H1 (cell line): ENCODE data around the gene CRABP2. TPM values are rescaled to one million over a fixed set of nuclear protein-coding genes. Genes with fewer than 3 reads are reported as not detected.

Source experiments
- CTCF ChIA-PET: fragments of 300-600 bp; sonication (Branson Sonifier 250); formaldehyde crosslinking; loops from one replicate; lab custom pipeline; 2021; ENCODE audit not compliant: partially characterized antibody; lab: Charles Lee
- POLR2A ChIA-PET: fragments of 300-600 bp; sonication (Branson Sonifier 250); formaldehyde crosslinking; loops from one replicate; lab custom pipeline; 2021; ENCODE audit warnings: inconsistent platforms; ENCODE audit not compliant: partially characterized antibody; lab: Charles Lee
- DNase-seq, 2 experiments: peaks; one replicate each; pipeline versions ENCODE4 v3.0.0 to v3.0.0-alpha.2; 2010 to 2022; ENCODE audit warnings: low spot score in 2 of 2, low read depth in 1 of 2, mixed read lengths in 1 of 2
- FAIRE-seq: peaks from 2 replicates; lab custom pipeline; 2011; peaks lifted over from hg19 to GRCh38; lab: Jason Lieb, UNC
- H2AFZ ChIP-seq: 2 replicates; pipeline ENCODE4 v1.8.1; 2012; ENCODE audit warnings: low read length, inconsistent platforms
- H2AK5ac ChIP-seq: 2 replicates; pipeline ENCODE4 v1.6.1; 2013; ENCODE audit warnings: low read depth, low read length
- H2BK120ac ChIP-seq: replicated peaks from 2 replicates; pipeline ENCODE3; 2013; ENCODE audit warnings: low read depth, low read length, inconsistent platforms
- H2BK12ac ChIP-seq: 2 replicates; pipeline ENCODE4 v1.6.1; 2013; ENCODE audit warnings: low read depth, low read length
- H2BK15ac ChIP-seq: 2 replicates; pipeline ENCODE4 v1.6.1; 2013; ENCODE audit warnings: low read length
- H2BK20ac ChIP-seq: 2 replicates; pipeline ENCODE4 v1.6.1; 2013; ENCODE audit warnings: low read length
- H2BK5ac ChIP-seq: 2 replicates; pipeline ENCODE4 v1.6.1; 2013; ENCODE audit warnings: low read depth, low read length
- H3K14ac ChIP-seq: 2 replicates; pipeline ENCODE4 v1.6.1; 2013; ENCODE audit warnings: inconsistent platforms; ENCODE audit not compliant: insufficient read length
- H3K18ac ChIP-seq: 2 replicates; pipeline ENCODE4 v1.6.1; 2013; ENCODE audit warnings: low read length; ENCODE audit errors: extremely low read depth
- H3K23ac ChIP-seq: 2 replicates; pipeline ENCODE4 v1.6.1; 2013; ENCODE audit warnings: inconsistent platforms; ENCODE audit not compliant: insufficient read length
- H3K23me2 ChIP-seq: 2 replicates; pipeline ENCODE4 v1.6.1; 2013; ENCODE audit warnings: low read depth, low read length
- H3K27ac ChIP-seq: 2 replicates; pipeline ENCODE4 v1.6.1; 2011; ENCODE audit warnings: low read depth, low read length, inconsistent platforms
- H3K27me3 ChIP-seq, 4 experiments: replicated peaks in 1 of 4; 1 replicate in 1 of 4; 2 replicates in 3 of 4; pipeline versions ENCODE4 v1.6.1 to v1.8.1; 2011 to 2013; ENCODE audit warnings: low read length in 3 of 4, mild to moderate bottlenecking in 3 of 4, inconsistent platforms in 2 of 4, mixed read lengths in 2 of 4, moderate library complexity in 1 of 4; ENCODE audit not compliant: control insufficient read depth in 3 of 4, insufficient read depth in 3 of 4; ENCODE audit errors: extremely low read depth in 1 of 4
- H3K36me3 ChIP-seq, 4 experiments: 2 replicates each; pipeline versions ENCODE4 v1.6.1 to v1.8.1; 2011 to 2013; ENCODE audit warnings: mild to moderate bottlenecking in 4 of 4, low read length in 3 of 4, moderate library complexity in 2 of 4, control low read depth in 1 of 4, inconsistent platforms in 1 of 4; ENCODE audit not compliant: insufficient read depth in 4 of 4, control insufficient read depth in 2 of 4
- H3K4ac ChIP-seq: replicated peaks from 2 replicates; pipeline ENCODE3; 2013; ENCODE audit warnings: low read length, low read depth, mixed read lengths, inconsistent platforms; ENCODE audit not compliant: insufficient read length
- H3K4me1 ChIP-seq, 4 experiments: replicated peaks in 1 of 4; 1 replicate in 1 of 4; 2 replicates in 3 of 4; pipeline versions ENCODE4 v1.6.1 to v1.8.1; 2011 to 2013; ENCODE audit warnings: low read length in 3 of 4, inconsistent platforms in 2 of 4, mixed read lengths in 1 of 4; ENCODE audit not compliant: insufficient read depth in 4 of 4, control insufficient read depth in 3 of 4
- H3K4me2 ChIP-seq, 2 experiments: 2 replicates each; pipeline versions ENCODE4 v1.6.1 to v1.8.1; 2011 to 2013; ENCODE audit warnings: low read depth in 2 of 2, low read length in 2 of 2, control low read depth in 1 of 2, inconsistent platforms in 1 of 2, mild to moderate bottlenecking in 1 of 2; ENCODE audit not compliant: insufficient read depth in 1 of 2
- H3K4me3 ChIP-seq, 4 experiments: fragments of 200-600, 300-600 bp in 1 of 4; sonication (generic), shearing (Covaris generic), sonication (Bioruptor Twin) in 1 of 4; 2 replicates each; pipeline versions ENCODE4 v1.5.1 to v1.8.1; 2011 to 2016; ENCODE audit warnings: low read length in 4 of 4, low read depth in 3 of 4, control low read depth in 2 of 4, inconsistent platforms in 2 of 4, mild to moderate bottlenecking in 2 of 4, mixed read lengths in 1 of 4, moderate library complexity in 1 of 4; ENCODE audit not compliant: insufficient read depth in 2 of 4; ENCODE audit errors: extremely low read depth in 1 of 4
- H3K56ac ChIP-seq: replicated peaks from 2 replicates; pipeline ENCODE3; 2013; ENCODE audit warnings: low read depth, mild to moderate bottlenecking, mixed read lengths, low read length, inconsistent platforms; ENCODE audit not compliant: insufficient read length
- H3K79me1 ChIP-seq: 2 replicates; pipeline ENCODE4 v1.6.1; 2013; ENCODE audit warnings: low read depth, low read length, control low read depth
- H3K79me2 ChIP-seq, 2 experiments: 2 replicates each; pipeline versions ENCODE4 v1.6.1 to v1.8.1; 2012 to 2013; ENCODE audit warnings: low read length in 2 of 2, mild to moderate bottlenecking in 2 of 2, inconsistent platforms in 1 of 2; ENCODE audit not compliant: insufficient read depth in 2 of 2, control insufficient read depth in 1 of 2
- H3K9ac ChIP-seq, 4 experiments: replicated peaks in 1 of 4; 1 replicate in 1 of 4; 2 replicates in 3 of 4; pipeline versions ENCODE4 v1.6.1 to v1.8.1; 2011 to 2013; ENCODE audit warnings: low read depth in 3 of 4, low read length in 3 of 4, control low read depth in 2 of 4, mild to moderate bottlenecking in 2 of 4, moderate library complexity in 2 of 4, inconsistent platforms in 1 of 4; ENCODE audit errors: extremely low read depth in 1 of 4
- H3K9me3 ChIP-seq, 2 experiments: 2 replicates each; pipeline versions ENCODE4 v1.6.1 to v1.8.1; 2012 to 2013; ENCODE audit warnings: mild to moderate bottlenecking in 2 of 2, moderate library complexity in 2 of 2, control low read depth in 1 of 2, inconsistent platforms in 1 of 2, low read depth in 1 of 2, low read length in 1 of 2, mixed read lengths in 1 of 2; ENCODE audit not compliant: insufficient read depth in 2 of 2
- H4K20me1 ChIP-seq, 2 experiments: replicated peaks in 1 of 2; 2 replicates each; pipeline versions ENCODE3 to v1.8.1; 2011 to 2013; ENCODE audit warnings: inconsistent platforms in 2 of 2, low read length in 2 of 2, mild to moderate bottlenecking in 1 of 2; ENCODE audit not compliant: insufficient read depth in 2 of 2, control insufficient read depth in 1 of 2
- H4K5ac ChIP-seq: 2 replicates; pipeline ENCODE4 v1.6.1; 2013; ENCODE audit warnings: low read length, low read depth, mixed read lengths, inconsistent platforms; ENCODE audit not compliant: insufficient read length
- H4K8ac ChIP-seq: 2 replicates; pipeline ENCODE4 v1.8.0; 2013; ENCODE audit warnings: mild to moderate bottlenecking, moderate library complexity, low read length, inconsistent platforms; ENCODE audit not compliant: insufficient read depth; ENCODE audit errors: extremely low read depth
- H4K91ac ChIP-seq: replicated peaks from 2 replicates; pipeline ENCODE3; 2013; ENCODE audit warnings: low read length, mixed read lengths, inconsistent platforms; ENCODE audit not compliant: insufficient read length
- JUND ChIP-seq: IDR thresholded peaks from 2 replicates; pipeline ENCODE4 v1.6.1; 2011; ENCODE audit warnings: mild to moderate bottlenecking, improper control_type of control experiment, low read length
- KDM5A ChIP-seq: fragments of 200-600 bp; IDR thresholded peaks from 2 replicates; pipeline ENCODE4 v1.7.1; 2012; ENCODE audit warnings: mild to moderate bottlenecking, low read length, inconsistent platforms, mixed read lengths
- NRF1 ChIP-seq: IDR thresholded peaks from 2 replicates; pipeline ENCODE4 v1.6.1; 2011; ENCODE audit warnings: mild to moderate bottlenecking, low read depth, low read length, improper control_type of control experiment
- SIRT6 ChIP-seq: IDR thresholded peaks from one replicate; pipeline ENCODE4 v1.7.1; 2012; ENCODE audit warnings: low read length, inconsistent platforms
- TAF1 ChIP-seq: IDR thresholded peaks from 2 replicates; pipeline ENCODE4 v1.6.1; 2011; ENCODE audit warnings: mild to moderate bottlenecking, low read depth, low read length
- WGBS, 2 experiments: shearing (Covaris generic) in 1 of 2; methylation state at CpG; one replicate each; pipeline versions ENCODE4 v1.1.6 to v1.1.7; 2013 to 2015; ENCODE audit warnings: low lambda C conversion rate in 2 of 2, mixed read lengths in 2 of 2, inconsistent platforms in 1 of 2, low coverage in 1 of 2, missing lambda C conversion rate in 1 of 2; ENCODE audit not compliant: insufficient replicate concordance in 2 of 2, insufficient coverage in 1 of 2, insufficient read length in 1 of 2; ENCODE audit errors: extremely low coverage in 1 of 2, missing lambda C conversion rate in 1 of 2; 5-methylcytosine and 5-hydroxymethylcytosine counted together
- polyA plus RNA-seq, 7 experiments: library from polyadenylated mRNA; depleted of rRNA in 3 of 7; stranded (reverse) in 5 of 7; unstranded in 2 of 7; fragments of >200 nt in 5 of 7; fragments of 200-250 nt in 2 of 7; gene quantifications; 1 replicate in 5 of 7; 2 replicates in 1 of 7; 4 replicates in 1 of 7; pipeline versions ENCODE4 v1.2.1 to v1.2.3, GENCODE V29; 2011 to 2013; ENCODE audit warnings: missing spikeins in 2 of 7, mixed read lengths in 2 of 7
- total RNA-seq: library from RNA; stranded (reverse); fragmentation: NEBNext Ultra II Directional; extraction: Animal tissue kit (Norgen Biotek cat#: 25700); gene quantifications from 2 replicates; pipeline ENCODE4 v1.2.1, GENCODE V29; 2021
- TF ChIP-seq, protein P1 (sequence below): IDR thresholded peaks from 2 replicates; pipeline ENCODE4 v1.6.1; 2011; ENCODE audit warnings: low read length, improper control_type of control experiment

The CRABP2 gene
- total and polyA plus RNA-seq, 2 of the 8 experiments (the other 6 are each of a cell fraction or from before 2014, with no cell fraction given): 69.2 to 119 TPM

DNA sequence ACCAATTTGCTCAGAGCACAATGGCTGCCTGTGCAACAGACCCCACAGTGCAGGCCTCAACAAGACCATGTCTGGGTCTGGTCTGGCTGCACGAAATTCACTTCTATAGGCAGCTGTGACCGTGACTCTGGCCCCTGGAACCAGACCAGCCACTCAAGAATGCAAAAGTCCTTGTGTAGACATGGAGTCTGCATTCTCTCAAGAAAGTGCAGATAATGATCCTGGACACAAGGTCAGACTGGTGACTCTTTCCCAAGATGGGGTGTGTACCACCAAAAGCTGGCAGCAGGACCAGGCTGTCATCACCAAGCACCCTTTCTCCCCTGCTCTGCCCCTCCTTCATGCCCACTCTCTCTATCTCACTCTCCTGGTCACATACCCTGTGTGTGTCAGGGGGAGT is 15.7 kb upstream of the CRABP2 start:
- peaks cover 2 to 15% (median 10%) of the 10 kb centered on the region in 4 experiments; a peak in 6 of 7 replicates for H3K4me1 ChIP-seq
- no peak overlapping the region for H3K14ac ChIP-seq
- H2AFZ ChIP-seq: no peak overlapping the region
- H3K4me3 ChIP-seq: no peak overlapping the region
- no peak overlapping the region for H3K9ac ChIP-seq
- H3K56ac ChIP-seq: no peak overlapping the region
- no peak overlapping the region for H2BK15ac ChIP-seq
- TF ChIP-seq JUND (no peak), KDM5A (no peak), TAF1 (no peak), NRF1 (no peak), SIRT6 (no peak)
- TF ChIP-seq, protein P1, sequence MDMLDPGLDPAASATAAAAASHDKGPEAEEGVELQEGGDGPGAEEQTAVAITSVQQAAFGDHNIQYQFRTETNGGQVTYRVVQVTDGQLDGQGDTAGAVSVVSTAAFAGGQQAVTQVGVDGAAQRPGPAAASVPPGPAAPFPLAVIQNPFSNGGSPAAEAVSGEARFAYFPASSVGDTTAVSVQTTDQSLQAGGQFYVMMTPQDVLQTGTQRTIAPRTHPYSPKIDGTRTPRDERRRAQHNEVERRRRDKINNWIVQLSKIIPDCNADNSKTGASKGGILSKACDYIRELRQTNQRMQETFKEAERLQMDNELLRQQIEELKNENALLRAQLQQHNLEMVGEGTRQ: no peak
- H3K27me3 ChIP-seq: no peaks in the 10 kb centered on the region
- ChIA-PET POLR2A (interaction anchor here (1.0 to 8.5 kb wide), 6 partner anchors 10 to 163 kb away, joined by 3 to 135 read pairs (median 11); partner anchors contain the start of gene MRPL24), CTCF (interaction anchor here (0.6 to 65.2 kb wide), 8 partner anchors 34 to 1831 kb away, joined by 3 to 4284 read pairs (median 4); partner anchors contain the start of genes CRABP2, NES and NTRK1)
- no peak overlapping the region for H2BK5ac ChIP-seq
- no peak overlapping the region for H4K5ac ChIP-seq
- peaks cover 13 to 23% of the 10 kb centered on the region in 2 experiments for H4K20me1 ChIP-seq
- no peak overlapping the region for H3K4me2 ChIP-seq
- H3K23ac ChIP-seq: no peak overlapping the region
- peaks cover 7 to 38% of the 10 kb centered on the region in 2 experiments for H3K79me2 ChIP-seq
- H3K79me1 ChIP-seq: peaks cover 2% of the 10 kb centered on the region; the same call in 1 of the 2 replicates
- H3K27ac ChIP-seq: no peak overlapping the region
- no peak overlapping the region for H2BK120ac ChIP-seq
- H3K23me2 ChIP-seq: no peaks in the 10 kb centered on the region; the same call in 1 of the 2 replicates
- no peak overlapping the region for H2BK12ac ChIP-seq
- H3K18ac ChIP-seq: no peak overlapping the region
- no peaks in the 10 kb centered on the region for H3K9me3 ChIP-seq
- no peak overlapping the region for H4K91ac ChIP-seq
- WGBS, 2 experiments: 87% methylated on average over 2 of the region's 2 CpGs; no CpG with 5 or more reads in 1 of the 2 experiments
- no peak overlapping the region for H3K4ac ChIP-seq
- H2BK20ac ChIP-seq: no peak overlapping the region
- FAIRE-seq (no peak), DNase-seq (no peak)
- H2AK5ac ChIP-seq: no peak overlapping the region
- no peak overlapping the region for H4K8ac ChIP-seq
- H3K36me3 ChIP-seq: peaks cover 16 to 31% (median 30%) of the 10 kb centered on the region in 4 experiments
